Activated CD8-positive, alpha-beta memory T cell treated with anti-CD3 and anti-CD28 coated beads, Interleukin-2, amount 50 U/mL, for 24 hours (primary cell): ENCODE measurements around the gene SEZ6L2.
"Not testable (repeated sequence)": the region's sequence is repeated elsewhere in the genome, so short reads cannot be mapped to it uniquely, and the experiment has no call there.

ENCODE experiments used
- DNase-seq: peaks from one replicate; pipeline ENCODE4 v3.0.0-alpha.2; 2020; ENCODE audit errors: extremely low read depth

Gene SEZ6L2

DNA sequence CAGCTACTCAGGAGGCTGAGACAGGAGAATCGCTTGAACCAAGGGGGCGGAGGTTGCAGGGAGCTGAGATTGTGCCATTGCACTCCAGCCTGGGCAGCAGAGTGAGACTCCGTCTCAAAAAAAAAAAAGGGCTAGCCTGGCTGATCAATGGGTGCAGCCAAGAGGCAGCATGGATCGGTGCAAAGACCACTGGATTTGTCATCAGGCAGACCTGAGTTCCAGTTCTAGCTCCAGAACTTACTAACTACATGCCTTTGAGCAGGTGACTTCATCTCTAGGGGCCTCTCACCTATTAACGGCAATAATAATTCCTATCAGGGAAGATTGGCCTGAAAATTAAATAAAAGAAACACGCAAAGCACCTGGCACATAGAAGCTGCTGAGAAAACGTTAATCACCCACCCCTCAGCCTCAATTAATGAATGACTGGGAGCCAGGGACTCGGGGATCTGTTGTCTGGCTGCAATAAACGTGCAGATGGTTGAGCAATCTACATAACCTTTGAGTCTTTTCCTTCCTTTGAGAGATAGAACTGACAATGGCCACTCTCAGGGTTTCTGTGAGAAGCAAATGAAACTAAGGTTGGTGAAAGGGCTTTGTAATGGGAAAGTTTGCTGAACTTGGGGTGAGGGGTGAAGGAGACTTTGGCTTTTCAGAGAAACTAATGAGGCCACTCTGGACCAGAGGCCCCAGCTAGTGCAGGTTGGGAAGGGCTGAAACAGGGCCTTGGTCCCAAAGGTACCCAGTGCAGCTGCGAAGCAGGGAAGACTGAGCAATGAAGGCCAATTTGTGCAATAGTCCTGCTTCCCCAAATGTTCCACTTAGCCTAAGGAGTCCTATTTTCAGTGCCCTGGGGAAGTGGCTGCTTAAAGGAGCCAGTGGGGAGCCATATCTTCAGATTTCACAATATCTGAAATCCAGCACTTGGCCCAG, 7.6 kb downstream of the SEZ6L2 start:
- DNase-seq, result no peak

DNA sequence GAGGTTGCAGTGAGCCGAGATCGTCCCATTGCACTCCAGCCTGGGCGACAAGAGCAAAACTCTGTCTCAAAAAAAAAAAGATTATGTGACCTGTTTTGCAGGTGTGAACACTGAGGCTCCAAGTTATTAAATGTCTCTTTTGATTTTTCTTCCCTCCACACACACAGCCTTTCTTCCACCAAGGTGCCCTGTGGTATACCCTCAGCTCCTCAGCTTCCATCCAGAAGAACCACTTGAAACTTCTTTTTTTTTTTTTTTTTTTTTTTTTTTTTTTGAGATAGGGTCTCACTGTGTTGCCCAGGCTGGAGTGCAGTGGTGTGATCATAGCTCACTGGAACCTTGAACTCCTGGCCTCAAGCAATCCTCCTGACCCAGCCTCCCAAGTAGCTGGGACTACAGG, 10.0 kb downstream of the SEZ6L2 start:
- DNase-seq, result not testable (repeated sequence)

DNA sequence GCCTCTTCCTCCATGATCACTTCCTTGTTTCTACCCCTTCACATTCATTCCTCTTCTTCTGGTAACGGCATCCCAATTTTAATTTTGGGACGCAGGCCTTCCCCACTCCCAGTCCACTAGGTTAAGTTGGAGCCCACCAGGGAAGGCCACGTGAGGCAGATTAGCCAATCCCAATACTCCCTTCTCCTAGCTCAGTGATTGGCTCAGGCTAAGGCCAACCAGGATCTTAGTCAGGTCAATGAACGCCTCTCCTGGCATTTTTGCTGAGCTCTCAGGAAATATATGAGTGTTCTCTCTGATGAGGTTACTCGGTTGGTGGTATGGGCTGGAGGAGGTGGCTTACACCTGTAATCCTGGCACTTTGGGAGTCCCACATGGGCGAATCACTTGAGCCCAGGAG, 15.4 kb downstream of the SEZ6L2 start:
- no peak for DNase-seq

DNA sequence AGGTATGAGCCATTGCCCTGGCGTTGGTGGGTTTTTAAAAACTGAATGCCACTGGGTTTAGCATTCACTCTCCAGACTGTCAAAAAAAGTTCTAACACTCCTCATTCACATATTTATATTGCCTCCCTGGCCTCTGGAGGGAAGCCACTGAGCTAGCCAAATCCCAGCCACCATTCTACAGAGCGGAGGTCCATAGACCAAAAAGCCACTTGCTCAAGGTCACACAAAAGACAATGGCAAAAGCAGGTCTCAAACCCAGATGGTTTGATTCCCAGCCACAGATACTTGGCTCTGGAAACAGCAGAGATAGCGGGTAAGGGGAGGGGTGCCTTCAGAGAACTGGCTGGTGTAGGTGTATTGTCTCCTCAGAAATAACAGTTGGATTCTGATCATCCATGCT, 18.3 kb downstream of the SEZ6L2 start:
- no peak for DNase-seq

DNA sequence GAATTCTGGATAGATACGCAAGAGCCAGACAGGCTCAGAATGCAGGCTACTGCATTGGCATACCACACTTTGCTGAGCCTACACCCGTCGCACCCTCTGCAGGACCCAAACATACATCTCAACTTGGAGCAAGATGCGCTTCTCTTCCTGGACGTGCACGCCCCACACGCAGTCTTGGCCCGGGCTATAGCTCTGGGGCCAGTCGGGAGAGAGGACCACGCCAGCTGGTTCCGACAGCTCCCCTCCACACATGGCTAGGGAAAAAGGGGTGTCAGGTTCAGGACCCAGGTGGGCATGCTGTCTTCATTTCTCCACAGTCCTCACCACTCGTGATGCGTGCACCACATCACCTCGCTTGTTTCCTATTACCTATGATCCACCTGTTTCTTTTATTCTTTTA, 21.2 kb downstream of the SEZ6L2 start:
- DNase-seq, result no peak

DNA sequence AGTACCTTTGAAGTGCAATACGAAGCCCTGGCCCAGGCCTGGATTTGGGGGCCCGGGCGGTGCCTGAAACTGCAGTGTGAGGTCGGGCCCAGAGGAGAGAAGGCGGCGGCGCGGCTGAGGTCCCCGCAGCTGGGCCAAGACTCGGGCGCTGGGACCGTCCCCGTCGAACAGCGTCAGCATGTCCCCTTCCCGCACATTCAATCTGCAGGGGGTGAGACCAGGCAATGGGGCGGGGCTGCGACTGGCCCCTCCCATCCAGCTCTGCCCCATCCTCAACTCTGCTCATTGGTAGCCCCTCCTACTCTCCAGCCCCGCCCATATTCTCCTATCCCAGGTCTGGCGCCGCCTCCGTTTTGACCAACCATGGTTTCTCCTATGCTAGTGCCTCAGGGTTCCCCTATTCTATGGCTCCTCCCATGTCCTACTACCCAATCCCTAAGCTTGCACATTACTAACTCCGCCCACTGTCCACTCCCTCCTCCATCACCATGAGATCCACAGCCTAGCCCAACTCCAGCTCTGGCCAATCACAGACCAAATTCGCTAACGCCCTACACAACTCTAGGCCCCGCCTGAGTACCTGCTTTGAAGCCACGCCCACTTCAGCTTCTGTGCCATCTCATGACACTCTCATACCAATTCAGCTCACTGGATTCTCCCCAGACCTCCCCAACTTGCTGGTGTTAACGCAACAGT, 21.9 kb downstream of the SEZ6L2 start:
- DNase-seq, result no peak

DNA sequence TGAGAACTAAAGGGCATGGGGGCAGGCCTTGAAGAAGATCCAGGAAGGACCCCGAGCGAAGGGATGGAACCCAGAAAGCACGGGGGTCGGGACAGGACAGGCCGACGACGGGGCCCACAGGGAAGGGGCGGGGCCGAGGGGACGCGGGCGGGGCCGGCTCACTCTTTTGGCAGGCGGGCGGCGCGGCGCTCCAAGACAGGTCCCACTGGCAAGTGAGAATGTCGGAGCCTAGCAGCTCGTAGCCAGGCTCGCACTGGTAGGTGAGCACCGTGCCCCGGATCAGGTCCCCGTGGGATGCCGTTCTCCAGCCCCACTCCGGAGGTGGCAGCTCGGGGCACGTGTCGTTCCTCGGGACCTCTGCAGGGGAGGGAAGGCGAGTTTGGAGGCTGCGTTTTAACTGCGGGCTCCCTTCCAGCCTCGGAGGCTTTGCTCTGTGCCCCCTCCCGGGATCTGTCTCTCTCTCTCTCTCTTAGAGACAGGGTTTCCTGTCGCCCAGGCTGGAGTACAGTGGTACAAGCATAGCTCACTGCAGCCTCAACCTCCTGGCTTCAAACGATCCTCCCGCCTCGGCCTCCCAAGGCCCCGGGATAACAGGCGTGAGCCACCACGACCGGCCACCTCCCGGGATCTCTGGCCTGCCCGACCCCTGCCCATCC, 22.6 kb downstream of the SEZ6L2 start:
- no peak for DNase-seq

DNA sequence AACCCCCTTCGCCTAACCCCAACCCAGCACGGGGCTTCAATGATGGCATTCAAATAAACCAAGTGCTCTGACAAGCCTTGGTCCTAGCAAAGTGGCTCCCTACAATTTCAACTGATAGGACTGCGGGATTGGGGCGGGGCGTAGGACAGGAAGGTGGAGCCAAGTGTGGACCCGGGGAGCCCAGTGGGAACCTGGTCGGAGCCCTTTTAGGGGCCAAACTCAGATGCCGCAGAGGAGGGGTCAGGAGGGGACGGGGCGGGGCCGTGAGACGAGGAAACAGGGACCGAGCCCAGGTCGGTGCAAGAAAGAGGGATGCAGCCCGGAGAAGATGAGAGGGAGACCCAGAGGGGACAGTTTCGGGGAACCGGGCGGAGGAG, 23.1 kb downstream of the SEZ6L2 start:
- no peak for DNase-seq

DNA sequence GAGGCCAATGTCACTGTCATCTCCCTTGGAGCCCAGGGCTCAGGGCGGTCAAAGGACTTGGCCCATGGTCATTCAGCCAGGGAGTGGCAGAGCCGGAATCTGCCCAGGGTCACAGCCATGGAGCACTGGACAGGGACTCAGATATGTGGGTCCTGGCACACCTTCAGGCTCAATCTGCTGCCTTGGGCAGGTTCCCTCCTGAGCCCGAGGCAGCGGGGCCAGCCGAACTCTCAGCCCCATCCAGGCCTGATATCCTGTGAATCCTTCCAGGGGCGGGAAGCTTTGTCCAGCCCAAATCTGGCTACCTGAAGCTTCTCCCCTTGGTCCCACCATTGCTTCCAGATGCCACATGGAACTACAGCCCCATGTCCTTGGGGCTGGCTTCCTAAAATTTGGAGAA, 24.1 kb downstream of the SEZ6L2 start:
- DNase-seq, result no peak

DNA sequence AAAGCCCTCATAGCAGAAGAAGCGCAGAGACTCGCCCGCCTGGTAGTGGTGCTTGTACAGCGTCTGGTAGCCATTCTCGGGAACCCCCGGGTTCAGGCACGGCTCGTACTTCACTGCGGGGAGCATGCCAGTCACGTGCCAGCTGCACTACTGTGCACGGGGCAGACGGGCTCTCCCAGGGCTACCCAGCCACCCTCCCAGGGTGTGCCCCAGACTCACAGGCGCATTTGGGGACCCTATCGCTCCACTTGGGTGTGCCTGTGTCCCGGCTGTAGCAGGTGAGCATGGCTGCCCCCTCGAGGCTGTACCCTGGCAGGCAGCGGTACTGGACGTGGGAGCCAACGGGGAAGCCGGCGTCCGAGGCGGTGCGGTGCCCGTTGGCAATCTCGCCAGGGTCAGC, 26.0 kb downstream of the SEZ6L2 start:
- DNase-seq, result no peak

DNA sequence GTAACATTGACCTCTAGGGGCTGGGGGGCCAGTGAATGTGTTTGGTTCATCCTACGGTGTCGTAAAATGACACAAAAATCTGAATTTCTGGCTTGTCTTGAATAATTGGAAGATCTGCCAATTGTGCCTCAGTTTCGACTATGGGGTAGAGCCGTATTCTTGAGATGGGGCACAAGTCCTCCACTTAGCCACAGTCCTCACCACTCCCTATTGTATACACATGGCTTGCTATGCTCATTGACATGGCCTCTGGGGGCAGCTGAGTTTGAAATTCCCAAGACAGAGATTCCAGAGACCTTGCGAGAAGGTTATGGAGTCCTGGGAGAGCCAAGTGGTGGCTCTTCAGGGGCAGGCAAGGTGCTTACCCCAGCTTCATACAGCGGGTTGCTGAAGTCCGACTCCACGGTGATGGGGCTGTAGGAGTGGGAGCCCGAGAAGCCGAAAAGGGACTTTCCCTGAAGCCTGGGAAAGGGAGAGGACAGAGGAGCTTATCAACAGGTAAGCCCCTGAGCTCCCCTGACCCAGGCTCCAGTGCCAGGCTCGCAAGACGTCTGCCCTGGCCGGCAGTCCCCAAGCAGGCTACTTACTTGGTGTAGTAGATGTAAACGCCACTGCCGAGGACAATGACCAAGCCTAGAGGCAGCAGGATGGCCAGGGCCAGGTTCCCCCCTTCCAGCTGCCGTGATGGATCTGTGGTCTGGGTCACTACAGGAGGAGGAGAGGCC, 27.4 kb downstream of the SEZ6L2 start:
- no peak for DNase-seq

DNA sequence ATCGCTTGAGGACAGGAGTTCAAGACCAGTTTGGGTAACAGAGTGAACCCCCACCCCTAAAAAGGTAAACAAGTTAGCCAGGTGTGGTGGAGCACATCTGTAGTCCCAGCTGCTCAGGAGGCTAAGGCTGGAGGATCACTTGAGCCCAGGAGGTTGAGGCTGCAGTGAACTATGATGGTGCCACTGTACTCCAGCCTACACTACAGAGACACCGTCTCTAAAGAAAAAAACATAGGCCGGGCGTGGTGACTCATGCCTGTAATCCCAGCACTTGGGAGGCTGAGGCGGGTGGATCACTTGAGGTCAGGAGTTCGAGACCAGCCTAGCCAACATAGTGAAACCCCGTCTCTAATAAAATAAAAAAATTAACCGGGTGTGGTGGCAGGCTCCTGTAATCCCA, 30.3 kb downstream of the SEZ6L2 start:
- not testable (repeated sequence) for DNase-seq

DNA sequence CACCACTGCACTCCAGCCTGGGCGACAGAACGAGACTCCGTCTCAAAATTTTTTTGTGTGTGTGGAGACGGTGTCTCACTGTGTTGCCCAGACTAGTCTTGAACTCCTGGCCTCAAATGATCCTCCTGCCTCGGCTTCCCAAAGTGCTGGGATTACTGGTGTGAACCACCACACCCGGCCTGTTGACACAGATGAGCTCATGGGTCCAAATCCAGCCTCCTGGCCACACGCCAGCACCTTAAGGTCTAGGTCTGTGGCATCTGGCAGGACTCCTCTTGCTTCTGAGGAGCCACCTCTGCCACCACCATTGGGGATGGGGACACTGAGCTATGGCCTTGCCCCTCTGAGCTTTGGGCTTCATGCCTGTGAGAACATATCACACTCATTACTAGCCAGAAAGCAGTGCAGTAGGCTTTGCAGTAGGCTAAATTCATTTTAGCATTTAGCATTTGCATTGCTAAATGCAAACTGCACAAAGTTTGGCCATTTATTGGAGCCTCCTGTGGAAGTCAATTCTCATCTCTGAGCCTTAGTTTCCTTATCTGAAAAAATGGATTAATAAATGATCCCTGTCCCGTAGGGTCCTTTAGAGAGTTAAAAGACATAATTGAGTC, 30.8 kb downstream of the SEZ6L2 start:
- no peak for DNase-seq

DNA sequence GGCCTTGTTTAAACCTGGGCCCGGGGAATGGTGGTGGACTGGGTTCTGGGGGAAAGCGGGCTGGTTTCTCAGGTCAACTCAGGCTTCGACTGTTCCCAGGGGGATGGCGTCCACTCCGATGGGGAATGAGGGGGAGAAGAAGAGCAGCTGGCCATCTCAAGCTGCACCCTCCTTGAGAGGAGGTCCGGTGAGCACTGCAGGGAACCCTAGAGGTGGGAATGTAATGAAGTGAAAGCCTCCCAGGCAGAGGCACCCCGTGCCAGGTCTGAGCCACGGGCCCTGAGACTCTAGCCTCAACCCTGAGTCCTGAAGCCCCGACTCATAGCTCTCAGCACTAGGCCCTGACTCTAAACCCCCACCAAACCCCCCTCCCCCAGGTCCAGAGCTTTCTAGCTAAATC, 35.1 kb downstream of the SEZ6L2 start:
- no peak for DNase-seq

DNA sequence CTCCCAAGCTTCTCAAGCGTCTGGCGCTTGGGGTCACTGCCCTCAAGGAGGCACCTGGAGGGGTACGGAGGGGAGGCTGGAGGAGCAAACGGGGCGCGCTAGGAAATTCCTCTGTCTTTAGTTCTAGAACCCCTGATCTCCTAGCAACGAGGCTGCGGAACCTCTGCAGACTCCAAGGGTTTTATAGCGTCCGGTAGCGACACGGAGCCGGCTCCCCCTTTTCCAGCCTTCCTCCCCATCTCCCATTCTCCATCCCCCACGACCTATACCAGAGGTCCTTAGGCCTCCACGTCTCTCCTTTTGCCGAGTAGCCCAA, 35.7 kb downstream of the SEZ6L2 start:
- DNase-seq, result no peak

DNA sequence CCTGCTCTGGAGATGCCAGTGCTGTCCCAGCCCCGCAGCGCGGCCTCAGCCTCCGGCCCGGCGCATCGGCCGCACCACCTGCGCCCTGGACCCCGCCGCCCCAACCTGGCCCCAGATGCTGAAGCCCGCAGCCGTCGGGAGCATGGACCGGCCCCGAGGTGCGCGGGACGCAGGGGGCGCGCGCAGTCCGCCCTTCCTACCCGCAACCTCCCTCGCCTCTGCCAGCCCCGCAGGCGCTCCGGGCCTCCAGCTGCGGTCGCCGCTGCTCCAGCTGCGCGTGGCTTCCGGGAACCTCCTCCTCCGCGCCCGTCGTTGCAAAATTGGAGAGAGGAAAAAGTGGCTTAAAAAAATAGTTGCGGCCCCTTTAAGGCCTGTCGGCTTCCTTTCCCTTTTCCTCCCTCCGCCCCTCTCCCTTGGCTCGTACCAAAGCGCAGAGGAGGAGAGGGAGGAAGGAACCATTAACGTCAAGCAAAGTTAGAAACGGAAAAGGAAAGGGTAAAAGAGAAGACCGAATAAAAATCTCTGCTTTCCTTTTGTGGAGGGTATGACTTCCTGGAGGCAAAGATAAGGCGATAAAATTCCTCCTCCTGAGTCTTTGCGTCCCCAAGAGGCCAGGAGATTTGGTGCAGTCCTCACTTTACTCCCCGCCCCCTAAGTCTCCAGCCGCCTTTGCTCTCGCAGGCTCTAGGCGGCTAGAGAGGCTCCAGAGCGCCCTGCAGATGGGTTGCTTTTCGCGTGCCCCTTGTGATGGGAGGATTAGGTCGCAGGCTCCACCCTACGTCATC, 36.3 kb downstream of the SEZ6L2 start, which contains the start of gene CDIPT:
CDIPT (minus strand) TSS at position 343 of the 785 bp plus-strand sequence. CDS start 369 bp downstream, outside the sequence.
- peak; percentile 87 for DNase-seq

DNA sequence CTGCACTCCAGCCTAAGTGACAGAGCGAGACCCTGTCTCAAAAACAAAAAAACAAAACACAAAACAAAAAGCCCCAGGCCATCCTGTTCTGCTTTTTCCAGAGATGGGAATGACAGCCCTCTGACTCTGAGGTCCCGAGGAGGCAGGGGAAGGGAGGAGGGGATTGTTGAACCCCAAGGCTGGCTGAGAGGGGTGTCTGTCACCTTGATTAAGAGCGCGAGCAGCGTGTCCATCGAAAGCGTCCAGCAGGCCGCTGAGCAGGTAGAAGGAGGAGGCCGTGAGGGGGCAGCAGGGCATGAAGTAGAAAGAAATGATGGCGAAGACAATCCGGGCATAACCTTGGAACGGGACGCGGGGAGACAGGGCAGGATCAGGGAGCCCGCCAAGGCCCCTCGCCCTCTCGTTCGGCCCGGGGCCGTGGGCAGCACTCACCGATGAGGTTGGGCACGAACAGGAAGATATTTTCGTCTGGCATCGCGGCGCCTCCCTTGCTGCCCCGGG, 36.9 kb downstream of the SEZ6L2 start:
- DNase-seq, result no peak

DNA sequence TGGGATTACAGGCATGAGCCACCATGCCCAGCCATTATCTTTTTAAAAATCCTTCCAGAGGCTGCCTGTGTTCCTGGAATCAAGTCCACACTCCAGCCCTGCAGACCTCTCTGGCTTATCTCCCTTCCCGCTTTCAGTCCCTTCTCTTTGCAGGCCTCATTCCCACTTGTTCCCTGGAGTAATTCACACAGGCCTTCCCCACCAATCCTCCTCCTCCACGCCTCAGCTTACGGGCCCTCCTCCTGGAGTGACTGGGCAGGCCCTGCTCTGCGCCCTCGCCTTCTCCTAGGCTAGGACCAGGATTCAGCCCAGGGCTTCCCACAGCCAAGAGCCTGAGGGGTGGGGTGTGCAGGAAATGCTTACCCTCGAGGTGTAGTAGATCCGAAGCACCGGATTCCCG, 39.1 kb downstream of the SEZ6L2 start:
- DNase-seq, result no peak

DNA sequence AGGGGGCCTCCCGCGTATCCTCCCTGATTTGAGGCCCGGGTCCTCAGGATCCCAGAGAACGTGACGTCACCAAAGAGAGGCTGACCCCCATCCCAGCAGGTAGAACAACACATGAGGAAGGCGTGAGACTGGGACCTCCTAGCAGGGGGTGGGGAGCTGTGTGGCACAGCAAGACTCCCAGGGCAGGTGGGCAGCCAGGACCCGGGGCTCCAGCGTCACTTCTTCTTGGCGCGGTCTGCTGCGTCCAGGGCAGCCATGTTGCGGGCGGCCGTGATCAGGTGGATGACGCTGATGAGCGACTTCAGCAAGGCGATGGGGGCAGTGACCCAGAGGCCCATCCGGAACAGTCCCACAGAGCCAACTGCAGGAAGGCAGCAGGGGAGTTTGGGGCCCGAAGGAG, 40.4 kb downstream of the SEZ6L2 start:
- no peak for DNase-seq

DNA sequence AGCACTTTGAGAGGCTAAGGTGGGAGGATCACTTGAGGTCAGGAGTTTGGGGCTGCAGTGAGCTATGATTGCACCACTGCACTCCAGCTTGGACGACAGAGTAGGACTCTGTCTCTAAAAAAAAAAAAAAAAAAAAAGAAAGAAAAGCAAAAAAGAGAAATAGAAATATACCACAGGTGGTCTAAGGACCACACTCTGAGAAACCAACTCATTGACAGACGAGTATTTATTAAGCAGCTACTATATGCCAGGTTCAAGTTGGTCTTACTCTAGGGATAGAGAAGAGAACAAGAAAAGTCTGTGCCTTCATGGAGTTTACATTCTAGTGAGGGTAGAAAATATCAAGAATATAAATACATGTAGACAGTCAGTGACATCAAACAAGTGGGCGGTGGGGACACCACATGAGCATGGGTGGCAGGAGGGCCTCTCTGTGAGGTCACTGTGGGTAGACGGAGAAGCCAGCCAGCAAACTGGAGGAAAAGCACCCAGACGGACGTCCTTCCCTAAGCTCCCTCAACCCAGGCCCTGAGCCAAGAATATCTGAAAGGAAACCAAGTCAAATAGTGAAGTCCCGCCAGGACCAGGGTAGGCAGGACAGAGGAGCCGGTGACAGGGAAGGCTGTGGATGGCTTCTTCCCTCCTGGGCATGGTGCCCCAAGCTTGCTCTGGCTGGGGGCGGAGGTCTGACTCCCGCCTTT, 41.1 kb downstream of the SEZ6L2 start:
- no peak for DNase-seq
